Mesothelial cell of epicardium (in vitro differentiated cells): ENCODE results near the gene PRDX5. TPM values are rescaled to one million over a fixed set of nuclear protein-coding genes. Genes with fewer than 3 reads are reported as not detected.

Source experiments
- DNase-seq, 2 experiments: peaks; one replicate each; pipeline ENCODE4 v3.0.0; 2021; ENCODE audit warnings: low spot score in 2 of 2; ENCODE audit not compliant: unreplicated experiment in 2 of 2
- H3K27ac Mint-ChIP-seq: 2 replicates; pipeline ENCODE4 v1.8.0; 2021; ENCODE audit warnings: mixed read lengths
- H3K27me3 Mint-ChIP-seq: 2 replicates; pipeline ENCODE4 v1.8.0; 2021; ENCODE audit warnings: low read depth, mixed read lengths
- H3K36me3 Mint-ChIP-seq: 2 replicates; pipeline ENCODE4 v1.8.0; 2021; ENCODE audit warnings: mixed read lengths
- H3K4me1 Mint-ChIP-seq: 2 replicates; pipeline ENCODE4 v1.8.0; 2021; ENCODE audit warnings: mixed read lengths
- H3K4me3 Mint-ChIP-seq: 2 replicates; pipeline ENCODE4 v1.8.0; 2021; ENCODE audit warnings: mild to moderate bottlenecking, moderate library complexity, mixed read lengths
- H3K9me3 Mint-ChIP-seq: 2 replicates; pipeline ENCODE4 v1.8.0; 2021; ENCODE audit warnings: mixed read lengths
- total RNA-seq: library from RNA; stranded (reverse); gene quantifications from 3 replicates; pipeline ENCODE4 v1.2.1, GENCODE V29; 2021
- TF ChIP-seq, protein P1 (sequence below): fragments of 200-600 bp; sonication (generic); IDR thresholded peaks from one replicate; pipeline ENCODE4 v1.5.0; 2021; ENCODE audit warnings: antibody characterized with exemption; ENCODE audit not compliant: unreplicated experiment

The PRDX5 gene
- total RNA-seq, 1 donor from 2014 or later: 139 TPM

DNA sequence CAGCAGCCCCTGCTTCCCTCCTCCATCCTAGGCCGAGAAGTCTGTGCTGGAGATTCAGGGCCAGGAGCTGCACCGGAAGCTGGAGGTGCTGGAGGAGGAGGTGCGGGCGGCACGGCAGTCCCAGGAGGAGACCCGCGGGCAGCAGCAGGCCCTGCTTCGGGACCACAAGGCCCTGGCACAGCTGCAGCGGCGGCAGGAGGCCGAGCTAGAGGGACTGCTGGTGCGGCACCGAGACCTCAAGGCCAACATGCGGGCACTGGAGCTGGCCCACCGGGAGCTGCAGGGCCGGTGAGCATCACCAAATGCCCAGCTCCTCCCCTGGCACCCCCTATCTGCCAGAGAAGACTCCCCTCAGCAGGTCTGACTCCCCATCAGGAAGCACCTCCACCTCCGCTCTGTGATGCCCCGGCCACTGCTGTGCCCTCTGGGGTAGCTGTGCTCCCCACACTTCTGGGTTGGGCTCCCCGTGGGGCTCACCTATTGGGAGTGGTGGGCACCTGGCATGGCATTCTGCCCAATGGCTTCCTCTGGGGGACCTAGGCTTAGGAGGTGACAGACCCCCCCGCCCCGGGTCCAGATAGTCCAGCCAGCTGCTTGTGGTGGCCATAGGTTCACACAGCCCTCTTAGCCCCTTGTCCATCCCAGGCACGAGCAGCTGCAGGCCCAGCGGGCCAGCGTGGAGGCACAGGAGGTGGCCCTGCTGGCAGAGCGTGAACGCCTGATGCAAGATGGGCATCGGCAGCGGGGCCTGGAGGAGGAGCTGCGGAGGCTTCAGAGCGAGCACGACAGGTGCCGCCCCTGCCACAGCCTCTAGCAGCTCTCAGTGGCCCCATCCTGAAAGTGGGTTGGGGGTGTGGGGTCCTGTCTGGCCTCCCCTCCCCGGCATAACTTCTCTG lies 34.4 kb downstream of the PRDX5 start:
- H3K4me1 Mint-ChIP-seq: peaks cover 7% of the 10 kb centered on the region
- TF ChIP-seq, protein P1, sequence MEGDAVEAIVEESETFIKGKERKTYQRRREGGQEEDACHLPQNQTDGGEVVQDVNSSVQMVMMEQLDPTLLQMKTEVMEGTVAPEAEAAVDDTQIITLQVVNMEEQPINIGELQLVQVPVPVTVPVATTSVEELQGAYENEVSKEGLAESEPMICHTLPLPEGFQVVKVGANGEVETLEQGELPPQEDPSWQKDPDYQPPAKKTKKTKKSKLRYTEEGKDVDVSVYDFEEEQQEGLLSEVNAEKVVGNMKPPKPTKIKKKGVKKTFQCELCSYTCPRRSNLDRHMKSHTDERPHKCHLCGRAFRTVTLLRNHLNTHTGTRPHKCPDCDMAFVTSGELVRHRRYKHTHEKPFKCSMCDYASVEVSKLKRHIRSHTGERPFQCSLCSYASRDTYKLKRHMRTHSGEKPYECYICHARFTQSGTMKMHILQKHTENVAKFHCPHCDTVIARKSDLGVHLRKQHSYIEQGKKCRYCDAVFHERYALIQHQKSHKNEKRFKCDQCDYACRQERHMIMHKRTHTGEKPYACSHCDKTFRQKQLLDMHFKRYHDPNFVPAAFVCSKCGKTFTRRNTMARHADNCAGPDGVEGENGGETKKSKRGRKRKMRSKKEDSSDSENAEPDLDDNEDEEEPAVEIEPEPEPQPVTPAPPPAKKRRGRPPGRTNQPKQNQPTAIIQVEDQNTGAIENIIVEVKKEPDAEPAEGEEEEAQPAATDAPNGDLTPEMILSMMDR: no peak
- DNase-seq: no peak
- no peaks in the 10 kb centered on the region for H3K36me3 Mint-ChIP-seq
- H3K27ac Mint-ChIP-seq: no peak overlapping the region
- no peaks in the 10 kb centered on the region for H3K9me3 Mint-ChIP-seq
- H3K27me3 Mint-ChIP-seq: no peaks in the 10 kb centered on the region
- H3K4me3 Mint-ChIP-seq: no peak overlapping the region

DNA sequence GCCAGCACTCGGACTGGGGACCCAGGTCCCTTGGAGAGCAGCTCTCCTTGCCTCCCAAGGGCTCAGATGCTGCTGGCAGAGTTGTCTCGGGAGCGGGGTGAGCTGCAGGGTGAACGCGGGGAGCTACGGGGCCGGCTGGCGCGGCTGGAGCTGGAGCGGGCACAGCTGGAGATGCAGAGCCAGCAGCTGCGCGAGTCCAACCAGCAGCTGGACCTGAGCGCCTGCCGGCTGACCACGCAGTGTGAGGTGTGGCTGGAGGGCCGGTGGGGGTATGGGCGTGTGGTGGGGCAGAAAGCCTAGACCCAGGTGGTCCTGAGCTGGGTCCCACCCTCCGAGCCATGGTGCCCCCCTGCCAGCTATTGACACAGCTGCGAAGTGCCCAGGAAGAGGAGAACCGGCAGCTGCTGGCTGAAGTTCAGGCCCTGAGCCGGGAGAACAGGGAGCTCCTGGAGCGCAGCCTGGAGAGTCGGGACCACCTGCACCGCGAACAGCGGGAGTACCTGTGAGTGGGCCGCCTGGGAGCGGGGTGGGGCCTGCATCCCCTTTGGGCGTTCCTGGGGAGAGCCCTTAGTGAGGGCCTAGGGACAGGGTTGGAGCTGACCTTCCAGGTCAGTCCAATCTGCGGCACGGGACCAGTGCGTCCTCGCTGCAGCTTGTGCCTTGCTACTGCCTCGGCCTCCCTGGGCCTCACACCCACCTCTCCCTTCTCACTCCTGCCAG lies 35.2 kb downstream of the PRDX5 start:
- DNase-seq: no peak
- TF ChIP-seq, protein P1: no peak

DNA sequence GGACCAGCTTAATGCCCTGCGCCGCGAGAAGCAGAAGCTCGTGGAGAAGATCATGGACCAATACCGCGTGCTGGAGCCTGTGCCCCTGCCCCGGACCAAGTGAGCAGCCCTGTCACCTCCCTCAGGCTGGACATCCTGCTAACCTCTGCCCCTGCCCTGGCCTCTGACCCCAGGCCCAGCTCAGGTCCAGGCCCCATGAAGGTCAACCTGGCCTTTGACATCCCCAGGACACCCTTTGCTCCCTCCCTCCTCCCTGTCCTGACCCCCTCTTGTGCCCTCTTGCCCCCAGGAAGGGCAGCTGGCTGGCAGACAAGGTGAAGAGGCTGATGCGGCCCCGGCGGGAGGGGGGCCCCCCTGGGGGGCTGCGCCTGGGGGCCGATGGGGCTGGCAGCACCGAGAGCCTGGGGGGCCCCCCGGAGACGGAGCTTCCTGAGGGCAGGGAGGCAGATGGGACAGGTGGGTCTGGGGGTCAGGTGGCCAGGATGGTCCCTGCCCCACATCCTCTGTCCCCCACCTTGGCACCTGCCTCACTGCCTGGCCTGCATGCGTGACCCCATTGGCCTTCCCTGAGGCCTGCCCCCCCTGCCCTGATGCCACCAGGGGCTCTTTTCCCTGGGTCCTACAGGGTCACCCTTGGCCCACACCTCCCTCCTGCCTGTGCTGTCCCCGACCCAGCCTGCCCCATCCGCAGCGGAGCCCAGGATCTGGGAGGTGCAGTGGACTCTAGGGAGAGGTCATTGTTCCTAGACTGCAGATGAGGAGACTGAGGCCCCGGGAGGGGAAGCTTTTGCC lies 36.0 kb downstream of the PRDX5 start:
- H3K4me3 Mint-ChIP-seq: no peak overlapping the region
- no peaks in the 10 kb centered on the region for H3K27me3 Mint-ChIP-seq
- TF ChIP-seq, protein P1: no peak
- H3K9me3 Mint-ChIP-seq: no peaks in the 10 kb centered on the region
- H3K36me3 Mint-ChIP-seq: no peaks in the 10 kb centered on the region
- H3K4me1 Mint-ChIP-seq: peaks cover 18% of the 10 kb centered on the region
- no peak for DNase-seq
- no peak overlapping the region for H3K27ac Mint-ChIP-seq

More for the DNA sequence above, 35.2 kb downstream of the PRDX5 start:
- Mint-ChIP-seq H3K27me3 (no peaks in the 10 kb centered on the region), H3K36me3 (no peaks in the 10 kb centered on the region), H3K4me3 (no peak overlapping the region), H3K4me1 (peaks cover 13% of the 10 kb centered on the region), H3K9me3 (no peaks in the 10 kb centered on the region), H3K27ac (no peak overlapping the region)

DNA sequence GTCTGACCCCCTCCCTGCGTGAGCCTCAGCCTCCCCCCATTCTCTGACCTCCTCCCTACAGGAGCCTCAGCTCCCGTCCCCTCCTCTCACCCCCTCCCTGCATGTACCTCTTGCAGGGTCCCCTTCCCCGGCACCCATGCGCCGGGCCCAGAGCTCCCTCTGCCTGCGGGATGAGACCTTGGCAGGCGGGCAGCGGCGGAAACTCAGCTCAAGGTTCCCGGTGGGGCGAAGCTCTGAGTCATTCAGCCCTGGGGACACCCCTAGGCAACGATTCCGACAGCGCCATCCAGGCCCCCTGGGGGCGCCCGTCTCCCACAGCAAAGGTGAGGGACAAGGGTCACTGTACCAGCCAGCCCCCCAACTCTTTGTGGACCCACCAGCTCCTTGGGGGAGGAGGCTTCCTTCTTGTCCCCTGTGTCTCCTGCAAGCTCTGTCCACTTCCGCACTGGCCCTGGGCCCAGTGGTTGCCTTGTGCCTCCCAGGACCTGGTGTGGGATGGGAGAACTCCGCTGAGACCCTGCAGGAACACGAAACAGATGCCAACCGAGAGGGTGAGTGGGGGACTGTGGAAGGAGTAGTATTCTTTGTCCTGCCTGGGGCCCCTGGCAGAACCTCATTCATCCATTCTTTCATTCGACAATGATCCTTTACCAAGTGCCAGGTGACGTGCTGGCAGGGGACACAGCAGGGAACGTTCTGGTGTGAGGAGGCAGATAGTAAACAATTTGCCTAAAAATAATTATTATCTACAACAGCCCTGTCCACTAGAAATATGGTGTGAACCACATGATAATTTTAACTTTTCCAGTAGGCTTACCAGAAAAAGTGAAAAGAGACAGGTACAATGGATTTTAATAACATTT lies 37.4 kb downstream of the PRDX5 start:
- Mint-ChIP-seq H3K36me3 (no peaks in the 10 kb centered on the region), H3K9me3 (no peaks in the 10 kb centered on the region), H3K4me3 (no peak overlapping the region), H3K27me3 (no peaks in the 10 kb centered on the region), H3K27ac (no peak overlapping the region), H3K4me1 (peaks cover 26% of the 10 kb centered on the region)
- TF ChIP-seq, protein P1: peak; percentile 30
- peak in 1 of 2 experiments; percentile 73 for DNase-seq
